NT2/D1 (cell line): ENCODE data around the gene MANSC4.

Experiments
- SUZ12 ChIP-seq: IDR thresholded peaks from 2 replicates; pipeline ENCODE4 v1.6.1; 2011; ENCODE audit not compliant: insufficient read length, insufficient read depth; ENCODE audit errors: extremely low read depth
- YY1 ChIP-seq: IDR thresholded peaks from 2 replicates; pipeline ENCODE4 v1.6.1; 2011; ENCODE audit not compliant: insufficient read length, insufficient read depth

GRCh38 chr12:27743601-27744000 lies 36.4 kb downstream of the MANSC4 start:
- TF ChIP-seq YY1, result no peak
- TF ChIP-seq SUZ12, result no peak
